Small intestine (tissue), 7 donors: ENCODE measurements around the gene PIMREG. TPM values are rescaled to one million over a fixed set of nuclear protein-coding genes. Genes with fewer than 3 reads are reported as not detected.

Source experiments
- DNase-seq, 2 donors: peaks; one replicate each; pipeline versions ENCODE4 v3.0.0 to v3.0.0-alpha.2; 2013
- FAIRE-seq: peaks from 2 replicates; lab custom pipeline; 2012; peaks lifted over from hg19 to GRCh38; lab: Jason Lieb, UNC
- H3K27ac ChIP-seq, 3 donors: one replicate each; pipeline ENCODE4 v1.5.1; 2013; ENCODE audit warnings: low read length in 2 of 3, mild to moderate bottlenecking in 2 of 3, control low read depth in 1 of 3, inconsistent platforms in 1 of 3, low read depth in 1 of 3, moderate library complexity in 1 of 3
- H3K27me3 ChIP-seq, 3 donors: one replicate each; pipeline ENCODE4 v1.6.1; 2013; ENCODE audit warnings: low read length in 3 of 3, inconsistent platforms in 1 of 3; ENCODE audit not compliant: control insufficient read depth in 3 of 3, insufficient read depth in 3 of 3
- H3K36me3 ChIP-seq, 3 donors: one replicate each; pipeline ENCODE4 v1.6.1; 2013; ENCODE audit warnings: low read length in 3 of 3, inconsistent platforms in 1 of 3, low read depth in 1 of 3, mild to moderate bottlenecking in 1 of 3, moderate library complexity in 1 of 3; ENCODE audit not compliant: control insufficient read depth in 3 of 3, insufficient read depth in 2 of 3
- H3K4me1 ChIP-seq, 3 donors: one replicate each; pipeline ENCODE4 v1.6.1; 2013; ENCODE audit warnings: low read length in 2 of 3, inconsistent platforms in 1 of 3, low read depth in 1 of 3, mild to moderate bottlenecking in 1 of 3, moderate library complexity in 1 of 3; ENCODE audit not compliant: control insufficient read depth in 3 of 3, insufficient read depth in 2 of 3
- H3K4me3 ChIP-seq, 3 donors: one replicate each; pipeline ENCODE4 v1.5.1; 2013; ENCODE audit warnings: low read length in 3 of 3, control low read depth in 1 of 3, inconsistent platforms in 1 of 3, low read depth in 1 of 3, mild to moderate bottlenecking in 1 of 3, moderate library complexity in 1 of 3
- H3K9me3 ChIP-seq, 2 donors: one replicate each; pipeline ENCODE4 v1.6.1; 2013; ENCODE audit warnings: low read depth in 1 of 2, low read length in 1 of 2; ENCODE audit not compliant: control insufficient read depth in 2 of 2, insufficient read depth in 1 of 2
- WGBS, 3 donors: extraction: QIAGEN DNeasy Blood & Tissue Kit; methylation state at CpG; one replicate each; pipeline ENCODE4 v1.1.7; 2013; 5-methylcytosine and 5-hydroxymethylcytosine counted together
- polyA plus RNA-seq, 4 donors: library from polyadenylated mRNA; stranded (reverse) in 3 of 4; unstranded in 1 of 4; fragments of 200-250 nt in 3 of 4; fragments of 120-200 nt in 1 of 4; gene quantifications; one replicate each; pipeline versions ENCODE4 v1.2.1 to v1.2.3, GENCODE V29; 2013
- donor health status: healthy with polysubstance abuse.
- donor health status: control.
- donor health status: control.
- donor health status: Bipolar disorder and iron deficiency.
- donor health status: healthy.

PIMREG gene
- polyA plus RNA-seq, 4 donors = 0.45 to 10.2 (median 4.6) TPM

GRCh38 chr17:6475411-6475810 lies 31.2 kb downstream of the PIMREG start:
- 69 to 81% (median 75%) methylated on average over 4 of the region's 4 CpGs for WGBS, 3 donors
- no peak for FAIRE-seq
- Histone ChIP-seq H3K4me3 (no peak overlapping the region), H3K9me3 (no peaks in the 10 kb centered on the region), H3K27ac (no peak overlapping the region), H3K36me3 (no peaks in the 10 kb centered on the region), H3K4me1 (peaks cover 0 to 4% (median 0%) of the 10 kb centered on the region in 3 donors), H3K27me3 (no peaks in the 10 kb centered on the region)
- DNase-seq = no peak

GRCh38 chr17:6476076-6476809 lies 32.0 kb downstream of the PIMREG start:
- no peak overlapping the region for H3K4me3 ChIP-seq
- no peak overlapping the region for H3K27ac ChIP-seq
- peaks cover 0 to 4% (median 0%) of the 10 kb centered on the region in 3 donors for H3K4me1 ChIP-seq
- H3K9me3 ChIP-seq = no peaks in the 10 kb centered on the region
- no peak for DNase-seq
- FAIRE-seq = no peak
- WGBS, 3 donors = 56 to 65% (median 64%) methylated on average over 8 of the region's 8 CpGs
- no peaks in the 10 kb centered on the region for H3K27me3 ChIP-seq
- no peaks in the 10 kb centered on the region for H3K36me3 ChIP-seq

- H3K4me1 ChIP-seq = peaks cover 0 to 4% (median 0%) of the 10 kb centered on the region in 3 donors
- H3K27me3 ChIP-seq = no peaks in the 10 kb centered on the region
- no peaks in the 10 kb centered on the region for H3K36me3 ChIP-seq
- FAIRE-seq (no peak), DNase-seq (no peak)
- H3K4me3 ChIP-seq = no peak overlapping the region
- H3K27ac ChIP-seq = no peak overlapping the region
- 91 to 95% (median 92%) methylated on average over 10 of the region's 10 CpGs for WGBS, 3 donors
- no peaks in the 10 kb centered on the region for H3K9me3 ChIP-seq
Observed at GRCh38 chr17:6476810-6477179, 32.5 kb downstream of the PIMREG start.

GRCh38 chr17:6477831-6478383 lies 33.7 kb downstream of the PIMREG start:
- peaks cover 0 to 1% (median 0%) of the 10 kb centered on the region in 3 donors for H3K4me1 ChIP-seq
- no peak overlapping the region for H3K4me3 ChIP-seq
- H3K9me3 ChIP-seq = no peaks in the 10 kb centered on the region
- DNase-seq = no peak
- WGBS, 3 donors = 82 to 88% (median 86%) methylated on average over 14 of the region's 14 CpGs
- H3K27me3 ChIP-seq = no peaks in the 10 kb centered on the region
- no peak for FAIRE-seq
- no peak overlapping the region for H3K27ac ChIP-seq
- peaks cover 0 to 2% (median 0%) of the 10 kb centered on the region in 3 donors for H3K36me3 ChIP-seq

GRCh38 chr17:6478486-6478885 lies 34.2 kb downstream of the PIMREG start:
- Histone ChIP-seq H3K4me3 (no peak overlapping the region), H3K9me3 (no peaks in the 10 kb centered on the region), H3K27ac (no peak overlapping the region), H3K27me3 (no peaks in the 10 kb centered on the region), H3K36me3 (peaks cover 0 to 2% (median 0%) of the 10 kb centered on the region in 3 donors), H3K4me1 (no peaks in the 10 kb centered on the region)
- DNase-seq (no peak), FAIRE-seq (no peak)
- WGBS, 3 donors = 87 to 90% (median 89%) methylated on average over 10 to 11 of the region's 11 CpGs

GRCh38 chr17:6479622-6480302 lies 35.5 kb downstream of the PIMREG start:
- Histone ChIP-seq H3K4me1 (no peaks in the 10 kb centered on the region), H3K27me3 (no peaks in the 10 kb centered on the region), H3K36me3 (peaks cover 0 to 2% (median 0%) of the 10 kb centered on the region in 3 donors), H3K27ac (no peak overlapping the region), H3K9me3 (no peaks in the 10 kb centered on the region), H3K4me3 (no peak overlapping the region)
- no peak for DNase-seq
- 53 to 60% (median 56%) methylated on average over 13 of the region's 13 CpGs for WGBS, 3 donors
- no peak for FAIRE-seq

- H3K27ac ChIP-seq = no peak overlapping the region
- FAIRE-seq (no peak), DNase-seq (no peak)
- no peaks in the 10 kb centered on the region for H3K27me3 ChIP-seq
- H3K4me1 ChIP-seq = no peaks in the 10 kb centered on the region
- peaks cover 0 to 2% (median 0%) of the 10 kb centered on the region in 3 donors for H3K36me3 ChIP-seq
- no peaks in the 10 kb centered on the region for H3K9me3 ChIP-seq
- no peak overlapping the region for H3K4me3 ChIP-seq
- WGBS, 3 donors = 45 to 58% (median 52%) methylated on average over 9 of the region's 9 CpGs
Observed at GRCh38 chr17:6480303-6480675, 36.0 kb downstream of the PIMREG start.

GRCh38 chr17:6482105-6482455 lies 37.8 kb downstream of the PIMREG start:
- WGBS, 3 donors = 86 to 88% (median 86%) methylated on average over 6 of the region's 6 CpGs
- Histone ChIP-seq H3K9me3 (no peaks in the 10 kb centered on the region), H3K4me1 (no peaks in the 10 kb centered on the region), H3K27me3 (no peaks in the 10 kb centered on the region), H3K27ac (no peak overlapping the region), H3K4me3 (no peak overlapping the region), H3K36me3 (peaks cover 0 to 2% (median 0%) of the 10 kb centered on the region in 3 donors)
- FAIRE-seq = no peak
- no peak for DNase-seq
